Measurements from ENCODE around the gene PIGR.

Gene PIGR

GRCh38 chr1:206885341-206886060, 60.8 kb downstream of the PIGR start:
- no peak for DNase-seq

GRCh38 chr1:206883876-206884275, 62.4 kb downstream of the PIGR start:
- DNase-seq, result no peak

GRCh38 chr1:206883160-206883559, 63.1 kb downstream of the PIGR start:
- no peak for DNase-seq

GRCh38 chr1:206882555-206882954, 63.7 kb downstream of the PIGR start:
- no peak for DNase-seq

GRCh38 chr1:206880314-206880713, 66.0 kb downstream of the PIGR start:
- no peak for DNase-seq

Measured in midbrain (tissue), 1 donor.